Choroid plexus epithelial cell (primary cell): Measurements from ENCODE around the gene CDK14.

Source experiments
- DNase-seq: peaks from one replicate; pipeline ENCODE4 v3.0.0-alpha.2; 2010; ENCODE audit warnings: low read depth
- H3K4me3 ChIP-seq: 2 replicates; pipeline ENCODE4 v1.5.1; 2011; ENCODE audit warnings: low read depth, mild to moderate bottlenecking, control low read depth, low read length, moderate library complexity
- TF ChIP-seq, protein P1 (sequence below): conservative IDR thresholded peaks from 2 replicates; pipeline ENCODE4 v1.5.1; 2011; ENCODE audit warnings: low read depth, mild to moderate bottlenecking, control low read depth, inconsistent platforms, low read length, moderate library complexity

CDK14 gene

GRCh38 chr7:90775383-90775965 is 179.4 kb downstream of the CDK14 start:
- no peak for DNase-seq
- H3K4me3 ChIP-seq: no peak overlapping the region
- TF ChIP-seq, protein P1, sequence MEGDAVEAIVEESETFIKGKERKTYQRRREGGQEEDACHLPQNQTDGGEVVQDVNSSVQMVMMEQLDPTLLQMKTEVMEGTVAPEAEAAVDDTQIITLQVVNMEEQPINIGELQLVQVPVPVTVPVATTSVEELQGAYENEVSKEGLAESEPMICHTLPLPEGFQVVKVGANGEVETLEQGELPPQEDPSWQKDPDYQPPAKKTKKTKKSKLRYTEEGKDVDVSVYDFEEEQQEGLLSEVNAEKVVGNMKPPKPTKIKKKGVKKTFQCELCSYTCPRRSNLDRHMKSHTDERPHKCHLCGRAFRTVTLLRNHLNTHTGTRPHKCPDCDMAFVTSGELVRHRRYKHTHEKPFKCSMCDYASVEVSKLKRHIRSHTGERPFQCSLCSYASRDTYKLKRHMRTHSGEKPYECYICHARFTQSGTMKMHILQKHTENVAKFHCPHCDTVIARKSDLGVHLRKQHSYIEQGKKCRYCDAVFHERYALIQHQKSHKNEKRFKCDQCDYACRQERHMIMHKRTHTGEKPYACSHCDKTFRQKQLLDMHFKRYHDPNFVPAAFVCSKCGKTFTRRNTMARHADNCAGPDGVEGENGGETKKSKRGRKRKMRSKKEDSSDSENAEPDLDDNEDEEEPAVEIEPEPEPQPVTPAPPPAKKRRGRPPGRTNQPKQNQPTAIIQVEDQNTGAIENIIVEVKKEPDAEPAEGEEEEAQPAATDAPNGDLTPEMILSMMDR: no peak

DNA sequence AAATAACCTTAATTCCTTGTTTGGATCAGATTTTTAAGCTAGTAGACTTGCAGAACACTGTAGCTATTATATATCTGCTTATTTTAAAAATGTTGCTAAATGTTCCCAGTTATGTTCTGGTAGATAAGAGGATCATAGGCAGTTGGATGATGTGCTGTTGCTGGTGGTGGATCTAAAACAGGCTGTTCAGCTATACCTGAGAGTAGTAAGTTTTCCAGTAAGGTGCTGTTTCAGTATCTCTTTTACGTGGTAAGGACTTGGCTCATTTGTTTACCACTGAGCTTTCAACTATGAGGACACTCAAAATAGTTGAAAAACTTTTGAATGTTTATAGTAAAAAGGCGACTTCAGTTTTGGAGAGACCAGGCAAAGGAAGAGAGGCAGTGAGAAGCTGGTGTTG is 180.9 kb downstream of the CDK14 start:
- TF ChIP-seq, protein P1: no peak
- H3K4me3 ChIP-seq: no peak overlapping the region
- DNase-seq: no peak

DNA sequence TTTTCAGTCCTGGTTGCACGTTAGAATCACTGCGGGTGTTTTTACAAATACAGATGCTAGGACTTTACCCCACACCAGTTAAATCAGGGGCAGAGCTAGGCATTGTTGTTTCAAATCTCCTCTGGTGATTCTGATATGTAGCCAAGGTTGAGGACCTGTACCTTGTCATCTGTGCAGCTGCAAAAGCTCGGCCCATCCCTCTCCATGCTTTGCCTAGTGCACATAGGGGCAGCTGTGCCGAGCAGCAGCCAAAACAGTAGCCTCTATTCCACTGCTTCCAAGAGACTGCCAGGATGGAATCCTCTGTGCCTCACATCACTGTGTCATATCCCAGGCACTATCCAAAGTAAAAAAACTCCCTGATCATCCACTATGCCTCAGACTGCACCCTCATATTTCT is 181.3 kb downstream of the CDK14 start:
- TF ChIP-seq, protein P1: no peak
- H3K4me3 ChIP-seq: no peak overlapping the region
- no peak for DNase-seq

DNA sequence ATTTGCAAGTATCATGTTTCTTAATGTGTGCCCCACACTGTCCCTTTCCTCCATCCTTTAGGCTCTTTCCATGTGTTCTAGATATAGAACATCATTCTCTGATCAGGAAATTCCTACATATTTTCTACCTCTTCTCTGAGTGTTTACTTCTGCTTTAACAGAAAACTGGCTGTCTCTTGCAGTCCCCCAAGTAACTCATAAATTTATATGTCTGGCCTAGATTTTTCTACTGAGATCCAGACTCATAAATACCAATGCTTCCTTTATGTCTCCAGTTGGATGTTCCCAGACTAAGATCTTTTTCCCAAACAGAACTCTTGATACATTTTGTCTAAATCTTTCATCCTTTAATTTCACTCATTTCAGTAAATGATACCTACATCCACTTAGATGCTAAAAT is 181.8 kb downstream of the CDK14 start:
- TF ChIP-seq, protein P1: no peak
- no peak for DNase-seq
- H3K4me3 ChIP-seq: no peak overlapping the region

GRCh38 chr7:90788052-90788451 is 191.9 kb downstream of the CDK14 start:
- DNase-seq: peak; percentile 67
- H3K4me3 ChIP-seq: no peak overlapping the region
- TF ChIP-seq, protein P1: no peak

- TF ChIP-seq, protein P1: no peak
- no peak overlapping the region for H3K4me3 ChIP-seq
- DNase-seq: no peak
Observed at GRCh38 chr7:90789736-90790306, 193.7 kb downstream of the CDK14 start.

DNA sequence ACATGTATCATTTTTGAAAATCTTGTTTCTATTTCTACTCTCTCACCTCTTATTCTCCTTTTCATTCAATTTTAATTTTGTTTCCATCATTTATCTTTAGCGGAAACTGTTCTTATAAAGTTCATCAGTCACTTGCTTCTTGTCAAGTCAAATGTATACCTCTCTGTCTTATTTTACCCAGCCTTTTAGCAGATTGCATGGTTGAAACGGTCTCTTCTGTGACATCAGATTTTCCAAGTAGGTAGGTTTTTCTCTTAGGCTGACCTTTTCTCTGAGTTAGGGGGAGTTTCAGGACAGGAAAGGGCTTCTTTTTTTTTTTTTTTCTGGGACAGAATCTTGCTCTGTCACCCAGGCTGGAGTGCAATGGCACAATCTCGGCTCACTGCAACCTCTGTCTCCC is 195.5 kb downstream of the CDK14 start:
- no peak for DNase-seq
- TF ChIP-seq, protein P1: no peak
- H3K4me3 ChIP-seq: no peak overlapping the region
